Natural killer cell treated with Interleukin-12 subunit alpha and Interleukin-12 subunit beta and Interleukin-15 and Interleukin-18, amount 100 ng/mL, for 72 hours (primary cell): ENCODE measurements around the gene CDC42EP3. TPM values are rescaled to one million over a fixed set of nuclear protein-coding genes. Genes with fewer than 3 reads are reported as not detected.
A peak's percentile ranks its signal among the peaks of the same experiment; 100 is the strongest.

Experiments used
- ATAC-seq, 2 donors: fragments of 150-1000 bp; cut with Tn5 transposase in 1 of 2; sonication (Bioruptor Pico), chemical (Tn5 transposase) in 1 of 2; 2 replicates each; pipeline ENCODE4 v1.10.0; 2021
- DNase-seq: peaks from one replicate; pipeline ENCODE4 v3.0.0; 2022; ENCODE audit warnings: low spot score
- H3K27ac Mint-ChIP-seq, 2 donors: 1 replicate in 1 of 2; 2 replicates in 1 of 2; pipeline ENCODE4 v1.8.0; 2022; ENCODE audit warnings: mixed read lengths in 2 of 2, mild to moderate bottlenecking in 1 of 2, moderate library complexity in 1 of 2
- H3K27me3 Mint-ChIP-seq, 2 donors: 1 replicate in 1 of 2; 2 replicates in 1 of 2; pipeline ENCODE4 v1.8.0; 2022; ENCODE audit warnings: mixed read lengths in 2 of 2
- H3K36me3 Mint-ChIP-seq: one replicate; pipeline ENCODE4 v1.8.0; 2022; ENCODE audit warnings: mixed read lengths
- H3K4me1 Mint-ChIP-seq, 2 donors: 1 replicate in 1 of 2; 2 replicates in 1 of 2; pipeline ENCODE4 v1.8.0; 2022; ENCODE audit warnings: low read depth in 2 of 2, mixed read lengths in 2 of 2, mild to moderate bottlenecking in 1 of 2
- H3K4me3 Mint-ChIP-seq: one replicate; pipeline ENCODE4 v1.8.0; 2022; ENCODE audit warnings: mixed read lengths
- H3K9me3 Mint-ChIP-seq: 2 replicates; pipeline ENCODE4 v1.8.0; 2022; ENCODE audit warnings: mixed read lengths
- total RNA-seq, 2 donors: library from RNA; stranded (reverse); gene quantifications; one replicate each; pipeline ENCODE4 v1.2.3, GENCODE V29; 2022

CDC42EP3 gene
- total RNA-seq, 2 donors from 2014 or later = 36.0 to 40.1 TPM

DNA sequence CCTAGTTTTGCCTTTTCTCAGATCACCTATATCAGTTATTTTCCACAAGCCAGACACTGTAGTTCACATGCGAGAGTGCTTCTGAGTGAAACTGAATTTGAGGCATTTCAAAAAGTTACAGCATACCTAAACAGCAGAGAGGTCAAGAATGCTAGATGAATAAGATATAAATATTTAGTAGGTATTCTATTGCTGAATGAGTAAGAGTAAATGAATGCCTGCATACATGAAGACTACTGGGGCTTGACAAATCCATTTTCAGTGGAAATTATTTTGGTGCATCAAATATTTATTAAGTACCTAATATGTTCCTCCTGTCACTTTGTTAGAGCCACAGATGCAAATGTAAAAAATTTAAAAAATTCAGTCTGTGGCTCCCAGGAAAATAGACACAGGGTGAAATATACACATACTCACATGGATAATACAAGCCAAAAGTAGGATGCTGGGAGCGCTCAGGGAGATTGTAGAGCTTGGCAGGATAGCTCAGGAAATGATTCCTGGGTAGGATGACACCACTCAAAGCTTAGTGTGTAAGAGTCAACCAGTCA, 27.6 kb upstream of the CDC42EP3 start:
- DNase-seq = no peak
- H3K4me1 Mint-ChIP-seq = no peaks in the 10 kb centered on the region
- no peak for ATAC-seq
- H3K27me3 Mint-ChIP-seq = no peaks in the 10 kb centered on the region
- no peak overlapping the region for H3K4me3 Mint-ChIP-seq
- peaks cover 4% of the 10 kb centered on the region for H3K9me3 Mint-ChIP-seq
- H3K27ac Mint-ChIP-seq = no peak overlapping the region
- H3K36me3 Mint-ChIP-seq = peaks cover 11% of the 10 kb centered on the region

DNA sequence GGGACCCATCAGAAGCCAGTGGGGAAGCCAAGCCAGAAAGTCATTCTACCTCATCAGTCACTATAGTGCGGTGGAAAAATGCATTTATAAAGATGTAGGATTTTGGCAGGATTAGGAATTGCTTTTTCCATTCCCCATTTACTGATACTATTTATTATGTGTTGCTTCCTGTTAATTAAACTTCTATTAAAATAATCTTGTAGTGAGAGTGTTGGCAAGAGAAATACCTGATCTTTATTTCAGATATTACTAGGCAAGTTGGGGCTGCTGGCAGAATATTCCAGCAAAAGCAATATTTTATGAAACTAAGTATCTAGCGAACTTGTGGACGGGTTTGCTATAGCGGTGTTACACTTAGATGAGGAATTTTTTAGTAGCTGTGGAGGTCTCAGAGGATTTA, 23.9 kb upstream of the CDC42EP3 start:
- no peaks in the 10 kb centered on the region for H3K4me1 Mint-ChIP-seq
- ATAC-seq (no peak), DNase-seq (no peak)
- peaks cover 3% of the 10 kb centered on the region for H3K9me3 Mint-ChIP-seq
- H3K27me3 Mint-ChIP-seq = no peaks in the 10 kb centered on the region
- H3K36me3 Mint-ChIP-seq = no peaks in the 10 kb centered on the region
- no peak overlapping the region for H3K27ac Mint-ChIP-seq
- no peak overlapping the region for H3K4me3 Mint-ChIP-seq

DNA sequence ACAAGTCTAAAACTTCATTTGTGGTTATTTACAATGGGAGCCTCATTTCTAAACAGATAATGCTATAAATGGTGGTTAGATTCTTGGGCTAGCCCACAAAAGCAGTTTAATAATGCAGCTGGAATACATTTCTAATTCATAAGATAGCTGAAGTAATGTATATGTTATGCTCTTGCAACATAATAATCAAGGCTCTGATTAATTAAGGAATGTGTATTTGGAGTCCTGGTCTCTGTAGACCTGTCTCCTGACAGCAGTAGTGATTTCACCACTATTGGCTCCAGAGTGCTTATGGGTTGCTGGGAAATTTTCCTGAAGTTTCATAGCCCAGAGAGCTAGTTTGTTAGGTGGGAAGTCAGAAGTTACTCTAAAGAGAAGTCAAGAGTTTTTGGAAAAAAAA, 21.3 kb upstream of the CDC42EP3 start:
- H3K4me3 Mint-ChIP-seq = no peak overlapping the region
- DNase-seq = no peak
- no peaks in the 10 kb centered on the region for H3K36me3 Mint-ChIP-seq
- H3K27ac Mint-ChIP-seq = no peak overlapping the region
- no peaks in the 10 kb centered on the region for H3K27me3 Mint-ChIP-seq
- peaks cover 3 to 7% of the 10 kb centered on the region in 2 donors for H3K4me1 Mint-ChIP-seq
- peaks cover 1% of the 10 kb centered on the region for H3K9me3 Mint-ChIP-seq
- no peak for ATAC-seq

DNA sequence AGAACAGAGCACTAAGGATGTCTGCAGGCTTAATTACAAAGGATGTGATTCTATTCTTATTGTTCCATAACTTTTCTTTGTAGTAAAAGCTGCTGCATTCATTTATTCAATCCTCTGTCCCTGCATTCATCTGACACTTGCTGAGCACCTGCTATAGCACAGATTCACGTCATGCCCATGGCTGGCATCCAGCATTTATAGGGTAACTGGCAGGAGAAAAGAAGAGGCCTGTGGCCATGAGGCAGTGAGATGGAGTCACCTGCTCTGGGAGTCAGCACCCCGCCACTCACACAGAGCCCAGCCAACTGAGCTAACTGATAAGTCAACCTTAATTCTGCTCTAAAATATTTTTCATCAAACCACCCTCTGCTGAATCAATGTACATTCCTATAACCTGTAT, 18.3 kb upstream of the CDC42EP3 start:
- peaks cover 6 to 18% of the 10 kb centered on the region in 2 donors for H3K4me1 Mint-ChIP-seq
- no peak overlapping the region for H3K27ac Mint-ChIP-seq
- peaks cover 2% of the 10 kb centered on the region for H3K9me3 Mint-ChIP-seq
- H3K36me3 Mint-ChIP-seq = peaks cover 4% of the 10 kb centered on the region
- H3K4me3 Mint-ChIP-seq = no peak overlapping the region
- no peak for DNase-seq
- H3K27me3 Mint-ChIP-seq = no peaks in the 10 kb centered on the region
- no peak for ATAC-seq

DNA sequence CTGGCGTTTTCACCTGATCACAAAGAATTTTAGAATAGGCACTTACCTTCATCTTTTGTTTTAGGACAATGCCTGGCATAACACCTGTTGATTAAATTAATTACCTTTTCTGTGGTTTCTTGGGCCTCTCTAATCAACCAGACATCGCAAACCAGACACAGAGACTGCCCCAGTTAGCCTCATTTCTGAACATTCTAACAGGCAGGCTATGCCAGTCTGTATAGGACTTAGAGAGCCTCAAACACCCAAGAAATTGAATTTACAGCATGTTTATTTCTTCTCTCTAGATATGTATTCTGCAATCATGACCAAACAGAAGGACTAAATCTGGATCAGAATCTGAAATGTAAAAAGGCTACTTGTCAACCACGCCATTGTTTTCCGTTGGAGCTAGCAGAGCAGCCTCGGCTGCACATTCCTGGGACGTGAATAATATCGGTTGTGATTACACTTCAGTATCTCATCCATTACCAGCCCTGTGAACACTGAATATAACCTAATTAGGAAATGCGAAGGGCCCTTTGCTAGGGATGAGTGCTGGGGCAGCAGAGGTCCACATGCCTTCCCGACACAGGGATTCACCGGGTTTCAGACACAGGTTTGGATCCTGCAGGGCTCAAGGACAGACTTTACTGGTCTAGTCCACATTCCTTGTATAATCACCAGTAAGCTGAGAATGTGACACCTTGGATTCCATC, 17.5 kb upstream of the CDC42EP3 start:
- DNase-seq (no peak), ATAC-seq (no peak)
- H3K9me3 Mint-ChIP-seq = peaks cover 3% of the 10 kb centered on the region
- H3K36me3 Mint-ChIP-seq = peaks cover 9% of the 10 kb centered on the region
- H3K27me3 Mint-ChIP-seq = no peaks in the 10 kb centered on the region
- peaks cover 13 to 26% of the 10 kb centered on the region in 2 donors for H3K4me1 Mint-ChIP-seq
- H3K27ac Mint-ChIP-seq = no peak overlapping the region
- H3K4me3 Mint-ChIP-seq = no peak overlapping the region

DNA sequence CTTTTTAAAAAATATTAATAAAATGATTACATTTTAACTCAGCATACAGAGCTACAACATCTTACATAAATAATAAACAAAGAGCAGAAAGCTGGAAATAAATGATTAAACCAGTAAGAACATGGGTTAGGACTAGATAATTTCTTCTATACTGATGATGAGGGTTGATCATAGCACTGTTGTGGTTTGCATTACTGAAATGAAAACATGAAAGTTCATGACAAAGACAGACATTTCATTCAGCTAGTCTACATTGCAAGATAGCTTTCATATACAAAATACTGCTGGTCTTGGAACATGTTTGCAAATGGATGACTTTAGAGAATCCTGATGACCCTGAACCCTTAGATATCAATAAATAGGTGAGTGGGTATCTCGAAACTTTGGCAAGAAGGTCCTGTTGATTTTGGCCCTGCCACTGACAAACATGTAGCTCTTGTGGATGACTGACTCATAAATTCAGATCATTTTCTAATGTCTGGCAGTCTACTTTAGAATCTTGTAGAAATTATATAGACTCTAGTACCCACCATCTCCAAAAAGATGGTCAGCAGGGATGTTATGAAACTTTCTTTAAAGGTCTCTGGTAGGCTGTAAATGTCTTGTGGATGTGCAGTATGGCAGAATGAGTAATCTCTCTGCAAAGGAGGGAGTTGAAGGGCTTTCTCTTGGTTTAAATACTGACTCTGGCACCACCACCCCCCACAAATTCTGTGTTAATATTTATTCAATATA, 15.5 kb upstream of the CDC42EP3 start:
- ATAC-seq (no peak), DNase-seq (no peak)
- Mint-ChIP-seq H3K4me3 (no peak overlapping the region), H3K27me3 (no peaks in the 10 kb centered on the region), H3K27ac (no peak overlapping the region), H3K36me3 (peaks cover 21% of the 10 kb centered on the region), H3K9me3 (peaks cover 13% of the 10 kb centered on the region), H3K4me1 (peaks cover 27 to 43% of the 10 kb centered on the region in 2 donors)

DNA sequence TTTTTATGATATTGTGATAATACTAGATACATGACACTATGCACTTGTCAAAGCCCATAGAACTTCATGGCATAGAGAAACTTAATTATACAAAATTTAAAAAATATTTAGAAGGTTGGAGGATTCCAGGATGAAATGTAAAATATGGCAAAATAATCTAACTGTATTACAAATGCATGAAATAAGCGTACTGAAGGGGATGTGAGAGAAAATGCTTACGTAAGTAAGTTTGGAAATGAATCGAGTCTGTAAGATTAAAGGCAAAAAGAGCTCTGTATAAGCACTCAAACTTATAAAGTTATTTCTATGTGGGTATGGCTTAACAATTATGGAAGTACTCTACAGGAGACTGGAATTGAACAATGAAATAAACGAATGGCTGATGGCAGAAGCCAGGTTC, 13.4 kb upstream of the CDC42EP3 start:
- ATAC-seq = no peak
- Mint-ChIP-seq H3K4me3 (peak overlapping the region; percentile 64), H3K36me3 (peaks cover 21% of the 10 kb centered on the region), H3K27ac (peak overlapping the region; percentile 95 to 98), H3K9me3 (peaks cover 13% of the 10 kb centered on the region), H3K4me1 (peaks cover 31 to 48% of the 10 kb centered on the region in 2 donors), H3K27me3 (no peaks in the 10 kb centered on the region)
- DNase-seq = no peak

DNA sequence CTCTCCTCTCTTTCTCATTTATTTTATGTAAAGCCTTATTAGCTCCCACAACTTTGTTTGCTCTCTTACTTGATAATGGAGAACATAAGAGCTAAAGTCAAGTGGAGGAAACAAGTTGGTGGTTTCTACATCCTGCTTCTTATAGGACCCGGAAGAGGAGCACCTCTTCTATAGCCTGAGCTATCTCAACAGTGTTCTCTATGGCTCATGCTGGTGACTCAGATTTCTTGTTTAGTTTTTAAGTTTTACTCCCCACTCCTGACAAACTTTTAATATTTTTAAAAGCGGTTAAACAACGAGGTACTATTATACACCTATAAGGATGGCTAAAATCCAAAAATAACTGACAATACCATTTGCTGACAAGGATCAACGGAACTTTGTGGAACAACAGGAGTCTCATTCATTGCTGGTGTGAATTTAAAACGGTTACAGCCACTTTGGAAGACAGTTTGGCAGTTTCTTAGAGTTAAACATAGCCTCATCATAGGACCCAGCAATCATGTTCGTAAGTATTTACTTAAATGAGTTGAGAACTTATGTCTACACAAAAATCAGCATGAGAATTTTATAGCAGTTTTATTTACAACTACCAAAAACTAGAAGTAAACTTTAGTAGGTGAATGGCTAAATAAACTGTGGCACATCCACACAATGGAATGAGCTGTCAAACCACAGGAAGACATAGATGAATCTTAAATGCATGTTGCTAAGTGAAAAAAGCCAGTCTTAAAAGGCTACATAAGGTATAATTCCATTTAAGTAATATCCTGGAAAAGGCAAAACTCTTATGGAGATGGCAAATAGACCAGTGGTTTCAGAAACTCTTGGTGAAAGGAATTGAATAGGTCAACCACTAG, 12.7 kb upstream of the CDC42EP3 start:
- Mint-ChIP-seq H3K4me1 (peaks cover 31 to 48% of the 10 kb centered on the region in 2 donors), H3K27me3 (no peaks in the 10 kb centered on the region), H3K27ac (peak overlapping the region; percentile 95 to 98), H3K4me3 (peak overlapping the region; percentile 64), H3K36me3 (peaks cover 21% of the 10 kb centered on the region), H3K9me3 (peaks cover 13% of the 10 kb centered on the region)
- DNase-seq = no peak
- peak; percentile 83 to 95 for ATAC-seq

DNA sequence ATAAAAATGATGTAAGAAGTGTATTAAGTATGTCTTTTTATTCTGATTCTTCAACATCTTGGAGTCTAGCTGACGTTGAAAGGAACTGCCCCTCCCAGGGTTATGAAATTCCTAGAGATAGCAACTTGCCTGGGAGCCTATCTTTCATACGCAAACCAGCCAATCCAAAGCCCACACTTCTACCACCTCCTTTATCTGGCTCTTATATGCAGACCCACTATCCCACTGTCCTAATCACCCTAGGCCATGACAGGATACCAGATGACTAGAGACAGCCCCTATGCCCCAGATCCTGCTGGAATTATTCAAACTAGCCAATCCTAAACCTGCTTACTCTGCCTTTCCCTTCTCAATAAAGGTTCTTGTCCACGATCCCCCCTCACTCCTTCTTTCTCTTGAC, 11.8 kb upstream of the CDC42EP3 start:
- DNase-seq (no peak), ATAC-seq (no peak)
- Mint-ChIP-seq H3K27ac (peak overlapping the region; percentile 95 to 98), H3K4me3 (peak overlapping the region; percentile 64), H3K4me1 (peaks cover 30 to 45% of the 10 kb centered on the region in 2 donors), H3K9me3 (peaks cover 13% of the 10 kb centered on the region), H3K36me3 (peaks cover 21% of the 10 kb centered on the region), H3K27me3 (no peaks in the 10 kb centered on the region)

DNA sequence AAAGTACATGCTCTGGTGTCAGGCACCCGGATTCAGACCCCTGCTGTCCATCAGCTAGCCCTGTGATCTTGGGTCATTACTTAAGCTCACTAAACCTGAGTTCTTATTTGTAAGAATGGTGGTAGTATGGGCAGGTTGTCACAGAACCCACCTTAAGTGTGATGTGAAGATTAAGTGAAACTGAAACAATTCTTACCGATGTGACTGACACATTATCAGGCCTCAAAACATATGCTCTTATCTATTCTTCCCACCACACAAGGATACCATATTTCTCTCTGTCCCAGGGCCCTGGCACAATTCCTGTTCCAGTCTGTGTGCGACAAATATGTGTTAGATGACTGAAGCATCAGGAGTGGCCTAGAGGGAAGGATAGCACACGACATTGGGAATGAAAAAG, 11.0 kb upstream of the CDC42EP3 start:
- Mint-ChIP-seq H3K9me3 (peaks cover 11% of the 10 kb centered on the region), H3K27me3 (no peaks in the 10 kb centered on the region), H3K27ac (peak overlapping the region; percentile 95 to 98), H3K4me1 (peaks cover 29 to 39% of the 10 kb centered on the region in 2 donors), H3K36me3 (peaks cover 21% of the 10 kb centered on the region), H3K4me3 (peak overlapping the region; percentile 34)
- no peak for DNase-seq
- no peak for ATAC-seq

DNA sequence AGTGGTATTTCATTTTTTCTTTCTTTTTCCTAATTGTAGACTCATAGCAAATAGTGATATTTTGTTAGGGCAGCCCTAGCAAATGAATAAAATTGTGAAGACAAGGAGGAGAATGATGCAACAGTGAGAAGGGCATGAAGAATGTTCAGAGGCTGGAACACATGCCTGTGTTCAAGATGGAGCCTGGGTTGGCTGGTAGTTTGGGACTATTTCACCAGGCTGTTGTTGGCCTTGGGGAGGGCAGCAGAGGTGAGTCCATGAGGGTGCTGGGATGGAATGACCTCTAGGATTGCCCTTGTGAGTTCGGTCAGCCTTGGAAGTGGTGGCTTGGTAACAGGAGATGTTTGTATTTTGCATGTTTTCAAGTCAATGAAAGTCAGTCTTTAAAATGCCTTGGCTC, 10.1 kb upstream of the CDC42EP3 start:
- ATAC-seq (no peak), DNase-seq (no peak)
- Mint-ChIP-seq H3K9me3 (peaks cover 11% of the 10 kb centered on the region), H3K4me3 (no peak overlapping the region), H3K36me3 (peaks cover 21% of the 10 kb centered on the region), H3K27ac (peak overlapping the region; percentile 15 to 58), H3K27me3 (no peaks in the 10 kb centered on the region), H3K4me1 (peaks cover 29 to 39% of the 10 kb centered on the region in 2 donors)

DNA sequence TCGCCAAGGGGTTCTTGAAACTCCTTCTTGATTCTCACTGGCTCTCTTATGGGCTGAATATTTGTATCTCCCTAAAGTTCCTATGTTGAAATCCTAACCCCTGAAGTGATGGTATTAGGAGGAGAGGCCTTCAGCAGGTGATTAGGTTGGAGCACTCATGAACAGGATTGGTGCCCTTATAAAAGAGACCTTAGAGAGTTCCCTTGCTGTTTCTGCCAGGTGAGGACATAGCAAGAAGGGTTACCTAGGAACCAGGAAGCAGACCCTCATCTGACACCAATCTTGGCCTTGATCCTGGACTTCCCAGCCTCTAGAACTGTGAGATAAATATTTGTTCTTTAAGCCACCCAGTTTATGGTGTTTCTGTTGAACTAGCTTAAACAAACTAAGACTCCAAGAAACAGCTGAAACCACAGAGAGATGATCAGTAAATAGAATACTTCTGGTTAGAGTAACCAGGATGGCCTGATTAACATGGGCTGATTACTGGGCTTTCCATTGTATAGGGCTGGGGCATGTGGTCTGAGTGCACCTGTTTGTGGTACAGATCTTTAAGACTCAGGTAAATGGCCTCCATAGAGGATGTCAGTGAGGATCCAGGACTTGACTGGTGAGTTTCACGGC, 7.7 kb upstream of the CDC42EP3 start:
- H3K27me3 Mint-ChIP-seq = no peaks in the 10 kb centered on the region
- H3K36me3 Mint-ChIP-seq = peaks cover 13% of the 10 kb centered on the region
- DNase-seq (no peak), ATAC-seq (no peak)
- H3K9me3 Mint-ChIP-seq = peaks cover 11% of the 10 kb centered on the region
- peaks cover 24 to 26% of the 10 kb centered on the region in 2 donors for H3K4me1 Mint-ChIP-seq
- H3K4me3 Mint-ChIP-seq = no peak overlapping the region
- no peak overlapping the region for H3K27ac Mint-ChIP-seq

DNA sequence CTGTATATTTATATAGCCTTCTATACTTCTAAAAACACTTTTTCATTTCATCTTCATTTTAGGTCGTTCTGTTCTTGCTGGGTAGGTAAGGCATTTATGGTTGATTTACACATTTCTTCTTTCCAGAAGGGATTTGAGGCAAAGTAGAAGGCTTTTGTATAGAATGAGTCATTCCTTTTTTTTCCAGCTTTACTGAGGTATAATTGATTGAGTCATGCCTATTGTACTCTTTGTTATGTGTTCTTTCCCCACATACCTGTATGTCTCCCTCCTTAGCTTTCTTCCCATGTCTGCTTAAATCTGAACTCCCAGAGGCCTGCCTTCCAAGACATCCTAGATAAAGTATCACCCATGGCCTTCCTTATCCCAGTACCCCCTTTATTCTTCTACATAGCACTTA, 4.8 kb upstream of the CDC42EP3 start:
- no peaks in the 10 kb centered on the region for H3K36me3 Mint-ChIP-seq
- H3K4me3 Mint-ChIP-seq = no peak overlapping the region
- H3K27ac Mint-ChIP-seq = no peak overlapping the region
- H3K27me3 Mint-ChIP-seq = no peaks in the 10 kb centered on the region
- H3K4me1 Mint-ChIP-seq = peaks cover 4 to 17% of the 10 kb centered on the region in 2 donors
- ATAC-seq (no peak), DNase-seq (no peak)
- H3K9me3 Mint-ChIP-seq = no peaks in the 10 kb centered on the region
